ENCODE measurements around the gene RNF146. TPM values are rescaled to one million over a fixed set of nuclear protein-coding genes. Genes with fewer than 3 reads are reported as not detected.

RNF146 gene
- total and polyA plus RNA-seq, 2 of the 13 experiments (the other 11 are each of a cell fraction or from before 2014, with no cell fraction given) = 18.8 to 27.6 TPM

DNA sequence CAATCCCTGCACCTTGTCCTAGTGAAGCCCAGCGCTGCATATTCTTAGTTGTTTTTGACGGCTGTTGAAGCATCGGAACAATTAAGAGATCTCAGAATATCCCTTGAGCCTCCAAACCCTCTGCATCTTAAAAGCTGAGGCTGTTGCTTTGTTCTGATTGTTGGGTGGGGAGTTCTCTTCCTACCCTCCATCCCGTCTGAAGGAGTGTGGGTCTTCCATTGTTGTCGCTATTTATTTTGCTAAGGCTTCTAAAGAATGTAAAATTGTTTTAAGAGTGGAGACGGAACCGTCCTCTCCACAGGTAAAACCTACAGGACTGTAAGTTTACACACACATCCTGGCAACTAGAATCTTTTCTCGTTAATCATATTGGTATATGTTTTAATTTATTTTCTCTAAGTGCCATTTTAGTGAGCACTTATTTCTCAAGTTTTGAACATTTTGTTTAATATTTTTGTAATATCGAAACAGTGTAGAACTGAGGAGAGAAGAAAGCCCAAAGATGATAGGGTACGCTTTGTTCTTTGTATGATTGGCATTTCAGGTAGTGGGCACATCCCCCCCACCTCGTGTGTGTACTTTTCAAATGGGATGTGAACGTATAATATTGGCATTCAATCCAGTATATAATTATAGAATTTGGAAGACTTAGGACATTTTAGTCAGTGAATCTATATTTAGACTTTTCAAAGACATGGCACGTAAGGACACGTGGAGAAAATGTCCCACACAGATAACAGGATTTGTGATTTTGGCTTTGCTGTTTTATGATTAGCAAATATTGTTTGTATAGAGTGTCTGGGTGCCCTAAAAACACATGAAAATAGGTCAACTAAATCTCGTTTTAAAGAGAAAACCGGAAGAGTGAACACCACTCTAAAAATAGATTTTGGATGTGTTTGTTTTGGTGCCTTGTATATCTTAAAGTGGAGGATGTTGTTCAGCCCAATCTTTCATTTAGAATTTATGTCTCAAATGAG lies 1.3 kb downstream of the RNF146 start:
- Histone ChIP-seq H3K4me2 (ENCODE audit: low read depth, low read length) (peak overlapping the region; percentile 83), H4K20me1 (ENCODE audit: insufficient read depth, low read length) (peaks cover 32% of the 10 kb centered on the region), H2AFZ (ENCODE audit: low read length) (no peak overlapping the region), H3K4me3 (replicated peaks in 1 of 3; ENCODE audit: insufficient read depth in 1 of 3, low read depth in 2 of 3, low read length in 3 of 3) (peak overlapping the region; percentile 87 to 97 (median 95)), H3K4me1 (ENCODE audit: insufficient read depth, low read length) (peaks cover 41% of the 10 kb centered on the region), H3K79me2 (ENCODE audit: insufficient read depth, low read length) (peaks cover 56% of the 10 kb centered on the region), H3K27me3 (ENCODE audit: control insufficient read depth in 1 of 2, insufficient read depth in 2 of 2, low read length in 2 of 2) (no peaks in the 10 kb centered on the region; a peak in 1 of 5 replicates), H3K27ac (ENCODE audit: extremely low read length, insufficient read depth, low read length) (peak overlapping the region; percentile 91), H3K9ac (ENCODE audit: insufficient read depth, low read depth, low read length) (peak overlapping the region; percentile 93), H3K36me3 (replicated peaks in 1 of 2; ENCODE audit: control insufficient read depth in 1 of 2, insufficient read depth in 2 of 2, low read length in 2 of 2) (no peaks in the 10 kb centered on the region; a peak in 1 of 5 replicates), H3K9me3 (ENCODE audit: low read length) (no peaks in the 10 kb centered on the region)
- peak; percentile 12 for DNase-seq (ENCODE audit: low spot score)
- ATAC-seq = peak; percentile 1
- in situ Hi-C loops (cut with HindIII; ENCODE audit: extremely low pct_ligation_motif_present, low pct_unique_long_range_greater_than_20kb) (no loop called here), intact Hi-C loops (cut with micrococcal nuclease; ENCODE audit: unreplicated experiment) (loop anchor here (2.0 kb wide), 1 partner anchor 73 kb away; no protein-coding TSS in a partner anchor)
- POLR2A ChIA-PET = interaction anchor here (1.7 to 2.8 kb wide), 6 partner anchors 8 to 1478 kb away, joined by 7 to 37 read pairs (median 20); partner anchors contain the start of genes ECHDC1 and NCOA7
- CTCF ChIA-PET (ENCODE audit: low intra/inter-chr PET ratio, low total read pairs) = no interaction called here
- 1% methylated on average over 16 of the region's 16 CpGs for WGBS (ENCODE audit: low lambda C conversion rate)
- no peak for FAIRE-seq
- BruUV-seq (replicated peaks) = TSS peak; percentile 51
- TF ChIP-seq SALL1 (CRISPR knock-in tag; IDR thresholded peaks at IDR 0.05) (no peak), DNMT3B (CRISPR knock-in tag; conservative IDR thresholded peaks at IDR 0.05) (0 out of 2 replicates have a peak, but pooled peaks have one; percentile 7), TMF1 (CRISPR knock-in tag; IDR thresholded peaks at IDR 0.05; ENCODE audit: low read depth) (no peak), ZNF337 (CRISPR knock-in tag; IDR thresholded peaks at IDR 0.05; ENCODE audit: borderline replicate concordance, low read depth) (no peak), GRHL1 (CRISPR knock-in tag; conservative IDR thresholded peaks at IDR 0.05) (no peak), HDAC1 (CRISPR knock-in tag; IDR thresholded peaks at IDR 0.05) (0 out of 2 replicates have a peak, but pooled peaks have one; percentile 6), ARID3A (IDR thresholded peaks at IDR 0.05; ENCODE audit: low read depth, low read length) (0 out of 2 replicates have a peak, but pooled peaks have one; percentile 11), FOXA1 (IDR thresholded peaks at IDR 0.05) (no peak), FOXA1 (CRISPR knock-in tag; IDR thresholded peaks at IDR 0.05) (no peak), ZNF101 (CRISPR knock-in tag; IDR thresholded peaks at IDR 0.05; ENCODE audit: borderline replicate concordance, low read depth) (no peak), HNRNPLL (IDR thresholded peaks at IDR 0.05; ENCODE audit: low read depth, low read length, poor library complexity, severe bottlenecking) (no peak), TCF7 (IDR thresholded peaks at IDR 0.05; ENCODE audit: low read depth) (peak; percentile 25; the same call in 1 of the 2 replicates), KAT8 (CRISPR knock-in tag; IDR thresholded peaks at IDR 0.05) (no peak), TARDBP (CRISPR knock-in tag; IDR thresholded peaks at IDR 0.05) (0 out of 2 replicates have a peak, but pooled peaks have one; percentile 33)
- TF ChIP-seq, protein P1, sequence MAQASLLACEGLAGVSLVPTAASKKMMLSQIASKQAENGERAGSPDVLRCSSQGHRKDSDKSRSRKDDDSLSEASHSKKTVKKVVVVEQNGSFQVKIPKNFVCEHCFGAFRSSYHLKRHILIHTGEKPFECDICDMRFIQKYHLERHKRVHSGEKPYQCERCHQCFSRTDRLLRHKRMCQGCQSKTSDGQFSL (CRISPR knock-in tag; IDR thresholded peaks at IDR 0.05) = peak; percentile 65; the same call in 1 of the 2 replicates
- TF ChIP-seq, protein P2, sequence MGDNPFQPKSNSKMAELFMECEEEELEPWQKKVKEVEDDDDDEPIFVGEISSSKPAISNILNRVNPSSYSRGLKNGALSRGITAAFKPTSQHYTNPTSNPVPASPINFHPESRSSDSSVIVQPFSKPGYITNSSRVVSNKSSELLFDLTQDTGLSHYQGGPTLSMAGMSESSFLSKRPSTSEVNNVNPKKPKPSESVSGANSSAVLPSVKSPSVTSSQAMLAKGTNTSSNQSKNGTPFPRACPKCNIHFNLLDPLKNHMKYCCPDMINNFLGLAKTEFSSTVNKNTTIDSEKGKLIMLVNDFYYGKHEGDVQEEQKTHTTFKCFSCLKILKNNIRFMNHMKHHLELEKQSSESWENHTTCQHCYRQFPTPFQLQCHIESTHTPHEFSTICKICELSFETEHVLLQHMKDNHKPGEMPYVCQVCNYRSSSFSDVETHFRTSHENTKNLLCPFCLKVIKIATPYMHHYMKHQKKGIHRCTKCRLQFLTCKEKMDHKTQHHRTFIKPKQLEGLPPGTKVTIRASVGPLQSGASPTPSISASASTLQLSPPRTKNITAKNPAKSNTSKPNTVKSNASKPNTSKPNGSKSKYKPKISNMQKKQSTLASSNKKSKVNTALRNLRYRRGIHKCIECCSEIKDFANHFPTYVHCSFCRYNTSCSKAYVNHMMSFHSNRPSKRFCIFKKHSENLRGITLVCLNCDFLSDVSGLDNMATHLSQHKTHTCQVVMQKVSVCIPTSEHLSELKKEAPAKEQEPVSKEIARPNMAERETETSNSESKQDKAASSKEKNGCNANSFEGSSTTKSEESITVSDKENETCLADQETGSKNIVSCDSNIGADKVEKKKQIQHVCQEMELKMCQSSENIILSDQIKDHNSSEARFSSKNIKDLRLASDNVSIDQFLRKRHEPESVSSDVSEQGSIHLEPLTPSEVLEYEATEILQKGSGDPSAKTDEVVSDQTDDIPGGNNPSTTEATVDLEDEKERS (CRISPR knock-in tag; IDR thresholded peaks at IDR 0.05) = no peak
